Measurements from ENCODE around the gene IL23A.
A peak's percentile ranks its signal among the peaks of the same experiment; 100 is the strongest.
"Not testable (repeated sequence)": the region's sequence is repeated elsewhere in the genome, so short reads cannot be mapped to it uniquely, and the experiment has no call there.

The IL23A gene

GRCh38 chr12:56334490-56334793, 4.2 kb upstream of the IL23A start:
- DNase-seq (ENCODE audit: low read depth), result no peak
- TF ChIP-seq CTCF (conservative IDR thresholded peaks at IDR 0.05; ENCODE audit: low read length), result no peak
- H3K4me3 ChIP-seq (ENCODE audit: low read length), result peak overlapping the region; percentile 78

DNA sequence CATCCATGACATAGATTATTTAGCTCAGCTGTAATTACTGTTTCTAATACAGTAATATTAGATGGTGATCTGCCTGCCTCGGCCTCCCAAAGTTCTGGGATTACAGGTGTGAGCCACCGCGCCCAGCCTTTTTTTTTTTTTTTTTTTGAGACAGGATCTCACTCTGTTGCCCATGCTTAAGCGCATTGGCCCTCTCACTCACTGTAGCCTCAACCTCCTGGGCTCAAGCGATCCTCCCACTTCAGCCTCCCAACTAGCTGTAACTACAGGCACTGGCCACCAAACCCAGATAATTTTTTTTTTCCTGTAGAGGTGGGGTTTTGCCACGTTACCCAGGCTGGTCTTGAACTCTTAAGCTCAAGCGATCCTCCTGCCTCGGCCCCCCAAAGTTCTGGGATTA, 3.2 kb upstream of the IL23A start:
- not testable (repeated sequence) for DNase-seq (ENCODE audit: low read depth); H3K4me3 ChIP-seq (ENCODE audit: low read length)

DNA sequence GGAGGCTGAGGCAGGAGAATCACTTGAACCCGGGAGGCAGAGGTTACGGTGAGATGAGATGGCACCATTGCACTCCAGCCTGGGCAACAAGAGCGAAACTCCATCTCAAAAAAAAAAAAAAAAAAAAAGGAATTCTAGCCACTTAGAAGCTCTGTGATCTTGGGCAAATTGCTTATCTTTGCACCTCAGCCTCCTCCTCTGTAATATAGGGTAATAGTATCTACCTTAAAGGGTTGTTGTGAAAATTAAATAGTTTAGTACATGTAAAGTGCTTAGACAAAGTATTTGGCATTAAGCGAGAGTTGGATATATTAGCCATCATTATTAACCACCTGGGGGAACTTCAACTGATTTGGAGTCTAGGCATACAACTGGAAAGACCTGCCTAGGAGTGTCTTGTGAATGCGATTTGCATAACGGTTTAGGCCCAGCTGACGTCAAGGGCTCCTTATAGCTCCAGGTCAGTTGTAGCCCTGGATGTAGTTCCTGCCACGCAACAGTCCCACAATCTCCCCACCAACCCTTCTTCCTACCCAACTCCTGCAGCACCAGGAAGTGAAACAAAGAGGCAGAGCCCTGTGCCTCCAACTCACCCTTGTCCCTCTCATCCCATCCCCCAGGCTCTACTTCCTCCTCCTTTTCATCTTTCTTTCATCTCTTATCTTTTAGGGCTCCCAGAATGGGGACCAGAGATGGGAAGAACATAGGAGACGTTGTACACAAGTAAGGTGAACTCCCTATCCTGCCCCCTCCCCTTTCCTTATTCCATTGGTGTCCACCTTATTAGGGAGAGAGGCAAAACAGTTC, 2.1 kb upstream of the IL23A start:
- no peak overlapping the region for H3K4me3 ChIP-seq (ENCODE audit: low read length)
- no peak for DNase-seq (ENCODE audit: low read depth)
- no peak for TF ChIP-seq CTCF (conservative IDR thresholded peaks at IDR 0.05; ENCODE audit: low read length)

GRCh38 chr12:56337753-56338251, 882 bp upstream of the IL23A start:
- no peak overlapping the region for H3K4me3 ChIP-seq (ENCODE audit: low read length)
- no peak for TF ChIP-seq CTCF (conservative IDR thresholded peaks at IDR 0.05; ENCODE audit: low read length)
- no peak for DNase-seq (ENCODE audit: low read depth)

- no peak for TF ChIP-seq CTCF (conservative IDR thresholded peaks at IDR 0.05; ENCODE audit: low read length)
- DNase-seq (ENCODE audit: low read depth), result no peak
- H3K4me3 ChIP-seq (ENCODE audit: low read length), result no peak overlapping the region
Measured at GRCh38 chr12:56339158-56339422, 406 bp downstream of the IL23A start.

DNA sequence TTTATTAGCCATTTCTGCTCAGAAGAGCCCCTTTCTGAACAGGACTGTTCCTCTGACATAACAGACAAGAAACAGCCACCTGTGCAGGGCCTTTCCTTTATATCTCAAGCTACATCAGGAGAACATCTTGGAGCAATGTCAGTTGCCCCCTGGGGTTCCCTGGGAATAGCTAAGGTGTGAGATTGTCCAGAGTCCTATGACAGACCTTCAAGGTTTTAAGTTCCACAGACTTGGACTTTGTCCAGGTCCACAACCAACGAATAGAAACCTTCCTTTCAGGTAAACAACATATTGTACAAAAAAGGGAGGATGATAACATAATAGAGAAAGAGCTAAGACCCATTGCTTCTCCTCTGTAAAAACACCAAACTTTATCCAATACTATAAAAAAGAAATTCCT, 2.9 kb downstream of the IL23A start:
- TF ChIP-seq CTCF (conservative IDR thresholded peaks at IDR 0.05; ENCODE audit: low read length), result no peak
- no peak overlapping the region for H3K4me3 ChIP-seq (ENCODE audit: low read length)
- no peak for DNase-seq (ENCODE audit: low read depth)

GRCh38 chr12:56342290-56342689, 3.6 kb downstream of the IL23A start:
- not testable (repeated sequence) for H3K4me3 ChIP-seq (ENCODE audit: low read length); DNase-seq (ENCODE audit: low read depth)

DNA sequence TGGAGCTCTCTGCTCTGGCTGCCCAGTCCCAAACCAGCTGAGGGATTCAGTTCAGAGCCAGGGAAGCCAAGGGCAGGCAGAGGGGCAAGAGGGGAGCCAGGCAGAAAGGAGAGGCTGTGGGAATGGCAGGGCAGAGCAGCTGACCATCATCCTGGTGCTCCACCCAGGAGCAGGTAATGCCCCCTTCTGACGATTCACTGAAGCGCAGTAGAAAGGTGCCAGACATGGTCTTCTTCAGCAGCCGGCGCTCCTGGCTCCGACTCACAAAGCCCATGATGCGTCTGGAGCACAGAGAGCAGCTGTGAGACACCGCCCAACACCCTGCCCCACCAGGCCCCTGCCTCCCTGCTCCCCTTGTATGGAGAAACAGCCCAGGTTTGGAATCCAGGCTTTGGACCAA, 8.0 kb downstream of the IL23A start:
- TF ChIP-seq CTCF (conservative IDR thresholded peaks at IDR 0.05; ENCODE audit: low read length), result no peak
- no peak for DNase-seq (ENCODE audit: low read depth)
- H3K4me3 ChIP-seq (ENCODE audit: low read length), result no peak overlapping the region

DNA sequence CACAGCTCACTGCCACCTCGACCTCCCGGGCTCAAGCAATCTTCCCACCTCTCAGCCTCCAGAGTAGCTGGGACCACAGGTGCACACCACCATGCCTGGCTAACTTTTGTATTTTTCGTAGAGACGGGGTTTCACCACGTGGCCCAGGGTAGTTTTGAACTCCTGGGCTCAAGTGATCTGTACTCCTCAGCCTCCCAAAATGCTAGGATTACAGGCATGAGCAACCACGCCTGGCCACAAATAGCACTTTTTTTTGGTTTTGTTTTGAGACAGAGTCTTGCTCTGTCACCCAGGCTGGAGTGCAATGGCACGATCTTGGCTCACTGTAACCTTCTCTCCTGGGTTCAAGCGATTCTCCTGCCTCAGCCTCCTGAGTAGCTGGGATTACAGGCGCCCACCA, 8.6 kb downstream of the IL23A start:
- not testable (repeated sequence) for DNase-seq (ENCODE audit: low read depth); H3K4me3 ChIP-seq (ENCODE audit: low read length)
